ENCODE results near the gene HOXD10. TPM values are rescaled to one million over a fixed set of nuclear protein-coding genes. Genes with fewer than 3 reads are reported as not detected.

Gene HOXD10
- total RNA-seq, 1 donor from 2014 or later, result not detected

- Histone ChIP-seq H3K79me2 (ENCODE audit: low read depth) (no peaks in the 10 kb centered on the region), H3K9me3 (ENCODE audit: low read depth) (no peaks in the 10 kb centered on the region), H3K4me2 (no peak overlapping the region), H3F3A (ENCODE audit: low read depth) (no peaks in the 10 kb centered on the region), H3K4me3 (no peak overlapping the region), H2AFZ (replicated peaks) (no peak overlapping the region), H3K36me3 (no peaks in the 10 kb centered on the region), H4K20me1 (ENCODE audit: low read depth) (peaks cover 99% of the 10 kb centered on the region), H3K27ac (no peak overlapping the region), H3K4me1 (no peaks in the 10 kb centered on the region), H3K27me3 (peaks cover 100% of the 10 kb centered on the region), H3K9ac (no peak overlapping the region)
- no peak for DNase-seq (ENCODE audit: low spot score)
- no peak overlapping the region for H3K4me3 Mint-ChIP-seq
- TF ChIP-seq EZH2 (IDR thresholded peaks at IDR 0.05) (peak; percentile 35), EZH2phosphoT487 (IDR thresholded peaks at IDR 0.05) (peak; percentile 75), CTCF (IDR thresholded peaks at IDR 0.05) (no peak)
- no peak overlapping the region for H3K27ac Mint-ChIP-seq
- peaks cover 6% of the 10 kb centered on the region for H3K9me3 Mint-ChIP-seq
- peaks cover 8% of the 10 kb centered on the region for H3K4me1 Mint-ChIP-seq
- peaks cover 98% of the 10 kb centered on the region for H3K27me3 Mint-ChIP-seq (ENCODE audit: insufficient read depth, low read depth)
- H3K36me3 Mint-ChIP-seq, result no peaks in the 10 kb centered on the region
Observed at GRCh38 chr2:176100547-176101140, 15.9 kb upstream of the HOXD10 start.

DNA sequence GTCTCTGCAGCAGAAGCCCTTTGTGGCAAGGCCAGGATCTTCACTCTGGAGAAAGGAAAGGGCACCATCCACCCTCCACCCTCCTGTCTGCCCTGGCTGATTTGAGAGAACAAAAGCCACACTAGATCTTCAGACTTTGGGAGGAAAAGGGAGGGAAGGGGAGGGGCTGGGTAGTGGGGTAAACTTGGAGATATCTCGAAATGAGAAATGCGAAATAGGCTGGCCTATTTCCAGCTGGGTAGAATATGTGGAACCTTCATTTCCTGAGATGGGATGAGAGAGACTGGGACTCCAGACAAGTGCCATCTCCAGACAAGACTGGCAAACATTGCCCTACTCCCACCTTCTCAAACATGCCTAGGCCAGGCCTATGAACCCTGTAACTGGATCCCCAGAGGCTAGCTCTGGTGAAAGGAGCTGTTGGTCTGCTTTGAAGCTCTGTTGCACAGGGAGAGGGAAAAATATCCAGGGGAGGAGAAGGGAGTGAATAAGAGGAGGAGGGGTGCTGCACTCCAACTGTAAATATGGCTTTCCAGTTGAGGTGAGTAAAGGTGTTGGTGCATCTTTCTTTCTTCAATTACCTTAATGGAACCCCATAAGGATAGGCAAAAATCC, 15.3 kb upstream of the HOXD10 start:
- Histone ChIP-seq H3F3A (ENCODE audit: low read depth) (no peaks in the 10 kb centered on the region), H3K36me3 (no peaks in the 10 kb centered on the region), H4K20me1 (ENCODE audit: low read depth) (peaks cover 99% of the 10 kb centered on the region), H3K4me2 (no peak overlapping the region), H3K4me1 (no peaks in the 10 kb centered on the region), H3K27ac (no peak overlapping the region), H2AFZ (replicated peaks) (no peak overlapping the region), H3K4me3 (no peak overlapping the region), H3K27me3 (peaks cover 100% of the 10 kb centered on the region), H3K79me2 (ENCODE audit: low read depth) (no peaks in the 10 kb centered on the region), H3K9me3 (ENCODE audit: low read depth) (no peaks in the 10 kb centered on the region), H3K9ac (no peak overlapping the region)
- TF ChIP-seq CTCF (IDR thresholded peaks at IDR 0.05) (no peak), EZH2phosphoT487 (IDR thresholded peaks at IDR 0.05) (no peak)
- Mint-ChIP-seq H3K4me3 (no peak overlapping the region), H3K27ac (no peak overlapping the region), H3K9me3 (peaks cover 6% of the 10 kb centered on the region), H3K27me3 (ENCODE audit: insufficient read depth, low read depth) (peaks cover 98% of the 10 kb centered on the region), H3K4me1 (peaks cover 10% of the 10 kb centered on the region), H3K36me3 (no peaks in the 10 kb centered on the region)
- DNase-seq (ENCODE audit: low spot score), result no peak

GRCh38 chr2:176101842-176102241, 14.7 kb upstream of the HOXD10 start:
- Histone ChIP-seq H2AFZ (replicated peaks) (no peak overlapping the region), H3K27me3 (peaks cover 100% of the 10 kb centered on the region), H3K79me2 (ENCODE audit: low read depth) (no peaks in the 10 kb centered on the region), H3K36me3 (no peaks in the 10 kb centered on the region), H3K9ac (no peak overlapping the region), H3K9me3 (ENCODE audit: low read depth) (no peaks in the 10 kb centered on the region), H3K4me2 (no peak overlapping the region), H4K20me1 (ENCODE audit: low read depth) (peaks cover 99% of the 10 kb centered on the region), H3K4me1 (no peaks in the 10 kb centered on the region), H3K4me3 (no peak overlapping the region), H3F3A (ENCODE audit: low read depth) (no peaks in the 10 kb centered on the region), H3K27ac (no peak overlapping the region)
- no peak for DNase-seq (ENCODE audit: low spot score)
- H3K36me3 Mint-ChIP-seq, result no peaks in the 10 kb centered on the region
- TF ChIP-seq CTCF (IDR thresholded peaks at IDR 0.05) (no peak), EZH2 (IDR thresholded peaks at IDR 0.05) (no peak), EZH2phosphoT487 (IDR thresholded peaks at IDR 0.05) (no peak)
- peaks cover 6% of the 10 kb centered on the region for H3K9me3 Mint-ChIP-seq
- no peak overlapping the region for H3K27ac Mint-ChIP-seq
- peaks cover 95% of the 10 kb centered on the region for H3K27me3 Mint-ChIP-seq (ENCODE audit: insufficient read depth, low read depth)
- H3K4me3 Mint-ChIP-seq, result peak overlapping the region; percentile 17
- peaks cover 11% of the 10 kb centered on the region for H3K4me1 Mint-ChIP-seq
